Measurements from ENCODE around the gene EIF2D.

Gene EIF2D

GRCh38 chr1:206544562-206545257 is 67.6 kb downstream of the EIF2D start:
- no peak for DNase-seq

Data from cerebellar nuclear complex (tissue), 1 donor.